H54 (cell line): ENCODE data around the gene NXPH4.
A peak's percentile ranks its signal among the peaks of the same experiment; 100 is the strongest.

Experiments
- DNase-seq: peaks from one replicate; pipeline ENCODE4 v3.0.0; 2011; ENCODE audit warnings: low spot score, mixed read lengths; ENCODE audit not compliant: insufficient read length
- FAIRE-seq: peaks from 3 replicates; lab custom pipeline; 2011; peaks lifted over from hg19 to GRCh38; lab: Jason Lieb, UNC
- POLR2A ChIP-seq: IDR thresholded peaks from 2 replicates; pipeline ENCODE4 v1.6.1; 2011; ENCODE audit warnings: low read depth, mild to moderate bottlenecking, low read length

NXPH4 gene

DNA sequence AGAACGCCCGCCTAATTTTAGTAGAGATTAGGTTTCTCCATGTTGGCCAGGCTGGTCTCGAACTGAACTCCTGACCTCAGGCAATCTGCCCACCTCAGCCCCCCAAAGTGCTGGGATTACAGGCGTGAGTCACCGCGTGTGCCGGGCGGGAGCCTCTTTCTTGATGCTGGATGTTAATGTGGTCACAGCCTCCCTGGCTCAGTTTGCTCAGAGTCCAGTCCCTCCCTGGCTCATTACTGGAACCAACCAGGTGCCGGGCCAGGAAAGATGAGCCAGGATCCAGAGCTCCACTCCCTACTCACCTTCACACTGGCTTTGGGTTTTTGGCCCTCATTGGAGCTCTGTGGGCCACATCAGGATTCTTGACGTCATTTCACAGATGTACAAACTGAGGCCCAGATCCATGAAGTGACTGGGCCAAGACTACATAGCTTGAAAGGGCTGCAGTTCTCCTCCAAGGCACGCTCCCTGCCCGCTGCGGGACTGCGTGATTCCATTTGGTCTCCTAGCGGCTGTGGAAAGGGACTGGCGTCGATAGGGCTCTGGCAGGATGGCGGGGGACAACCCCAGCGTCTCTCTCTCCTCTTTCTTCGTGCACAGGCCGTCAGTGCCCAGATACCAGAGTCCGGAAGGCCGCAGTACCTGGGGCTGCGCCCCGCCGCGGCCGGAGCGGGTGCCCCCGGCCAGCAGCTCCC is 7.8 kb downstream of the NXPH4 start:
- no peak for TF ChIP-seq POLR2A
- DNase-seq (no peak), FAIRE-seq (no peak)

DNA sequence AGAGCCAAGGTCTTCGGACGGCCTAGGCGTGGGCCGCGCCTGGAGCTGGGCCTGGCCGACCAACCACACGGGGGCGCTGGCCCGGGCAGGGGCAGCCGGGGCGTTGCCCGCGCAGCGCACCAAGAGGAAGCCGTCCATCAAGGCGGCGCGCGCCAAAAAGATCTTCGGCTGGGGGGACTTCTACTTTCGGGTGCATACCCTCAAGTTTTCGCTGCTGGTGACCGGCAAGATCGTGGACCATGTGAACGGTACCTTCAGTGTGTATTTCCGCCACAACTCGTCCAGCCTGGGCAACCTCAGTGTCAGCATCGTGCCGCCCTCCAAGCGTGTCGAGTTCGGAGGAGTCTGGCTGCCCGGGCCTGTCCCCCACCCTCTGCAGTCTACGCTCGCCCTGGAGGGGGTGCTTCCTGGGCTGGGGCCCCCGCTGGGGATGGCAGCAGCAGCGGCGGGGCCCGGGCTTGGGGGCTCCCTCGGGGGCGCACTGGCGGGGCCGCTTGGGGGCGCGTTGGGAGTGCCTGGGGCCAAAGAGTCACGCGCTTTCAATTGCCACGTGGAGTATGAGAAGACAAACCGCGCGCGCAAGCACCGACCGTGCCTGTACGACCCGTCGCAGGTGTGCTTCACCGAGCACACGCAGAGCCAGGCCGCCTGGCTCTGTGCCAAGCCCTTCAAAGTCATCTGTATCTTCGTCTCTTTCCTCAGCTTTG is 8.5 kb downstream of the NXPH4 start:
- no peak for TF ChIP-seq POLR2A
- DNase-seq, result no peak
- no peak for FAIRE-seq

DNA sequence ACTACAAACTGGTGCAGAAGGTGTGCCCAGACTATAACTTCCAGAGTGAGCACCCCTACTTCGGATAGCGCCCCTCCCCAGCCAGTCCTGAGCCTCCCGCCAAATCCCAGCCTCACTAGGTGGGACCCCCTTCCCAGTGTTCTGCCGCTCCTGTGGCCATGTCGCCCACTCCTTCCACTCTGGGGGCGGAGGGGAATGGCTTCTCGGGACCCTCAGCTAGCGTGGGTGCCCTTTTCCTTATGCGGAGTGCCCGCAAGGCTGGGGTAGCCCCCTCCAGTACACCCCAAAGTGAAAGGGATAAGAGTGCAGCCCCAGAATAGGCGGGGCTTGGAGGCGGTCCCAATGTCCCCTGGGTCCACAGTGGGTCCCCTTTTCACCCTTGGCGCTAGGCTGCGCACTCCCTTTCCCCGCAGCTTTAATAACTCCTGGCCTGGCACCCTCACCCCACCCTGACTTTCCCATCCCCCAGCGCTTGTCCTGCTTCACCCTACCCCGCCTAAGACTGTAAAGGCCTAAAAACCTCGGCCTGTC is 9.2 kb downstream of the NXPH4 start:
- DNase-seq (no peak), FAIRE-seq (no peak)
- TF ChIP-seq POLR2A, result no peak

DNA sequence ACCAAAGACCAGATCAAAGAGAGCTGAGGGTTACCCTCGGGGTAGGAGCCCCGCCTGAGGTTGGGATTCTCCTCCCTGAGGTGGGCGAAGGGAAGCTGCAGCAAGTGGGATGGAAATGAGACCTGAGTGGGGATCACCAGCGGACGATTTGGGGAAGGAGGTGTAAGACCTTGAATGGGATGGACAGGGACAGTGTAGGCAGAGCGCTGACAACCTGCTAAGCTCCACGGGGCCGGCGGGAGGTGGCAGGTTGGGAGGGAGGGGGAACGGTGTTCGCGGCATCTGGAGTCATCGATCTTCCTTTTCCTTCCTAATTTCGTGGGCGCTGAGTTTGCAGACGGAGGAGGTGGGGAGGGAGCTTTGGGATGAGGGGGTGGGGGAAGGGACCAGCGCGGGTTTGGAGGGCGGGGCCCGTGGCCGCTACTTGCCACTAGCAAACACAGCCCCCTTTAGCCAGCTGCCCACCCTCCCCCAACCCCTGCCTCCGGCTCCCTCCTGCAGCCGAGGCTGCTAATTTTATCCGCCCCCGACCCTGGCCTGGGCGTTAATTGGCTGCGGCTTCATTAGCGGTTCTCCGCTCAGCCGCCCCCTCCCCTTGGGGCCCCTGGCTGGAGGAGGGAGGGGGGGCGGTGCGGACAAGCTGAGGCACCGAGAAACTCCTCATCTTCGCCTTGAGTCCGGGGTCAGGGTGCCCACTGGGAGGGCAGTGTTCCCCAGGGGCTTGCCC is 10.2 kb downstream of the NXPH4 start:
- no peak for TF ChIP-seq POLR2A
- FAIRE-seq (no peak), DNase-seq (no peak)

DNA sequence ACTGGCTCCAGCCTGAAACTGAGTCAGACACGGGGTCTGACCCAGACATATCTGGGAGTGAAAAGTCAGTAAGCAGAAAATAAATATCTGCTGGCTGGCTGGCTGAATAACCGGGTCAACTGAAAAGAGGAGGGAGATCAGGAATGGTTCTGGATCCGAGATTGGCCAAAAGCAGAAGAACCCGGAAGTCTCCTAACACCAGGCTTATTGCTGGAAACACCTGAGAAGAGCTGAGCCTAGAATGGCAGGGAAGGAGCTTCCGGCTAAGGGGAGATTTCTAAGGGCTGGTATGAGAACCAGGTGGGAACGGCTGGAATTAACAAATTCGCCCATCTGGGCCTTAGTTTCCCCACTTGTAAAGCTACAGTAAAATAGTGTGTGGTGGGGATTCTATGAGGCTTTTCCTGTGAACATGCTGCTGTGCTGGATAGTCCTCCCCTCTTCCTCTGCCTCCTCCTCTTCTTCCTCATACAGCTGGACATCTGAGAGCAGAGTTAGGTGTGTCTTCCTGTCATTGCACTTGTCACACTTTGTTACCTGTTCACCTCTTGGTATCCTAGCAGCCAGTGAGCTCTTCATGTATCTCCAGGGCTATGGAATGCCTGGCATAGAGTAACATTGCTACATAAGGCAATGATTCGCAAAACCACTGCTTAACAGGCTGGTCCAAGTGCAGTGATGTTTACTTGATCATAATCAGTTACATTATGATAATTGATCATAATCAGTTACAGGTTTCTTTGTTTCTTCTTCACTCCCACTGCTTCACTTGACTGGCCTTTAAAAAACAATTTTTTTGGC is 10.9 kb downstream of the NXPH4 start:
- FAIRE-seq (no peak), DNase-seq (no peak)
- TF ChIP-seq POLR2A, result no peak

DNA sequence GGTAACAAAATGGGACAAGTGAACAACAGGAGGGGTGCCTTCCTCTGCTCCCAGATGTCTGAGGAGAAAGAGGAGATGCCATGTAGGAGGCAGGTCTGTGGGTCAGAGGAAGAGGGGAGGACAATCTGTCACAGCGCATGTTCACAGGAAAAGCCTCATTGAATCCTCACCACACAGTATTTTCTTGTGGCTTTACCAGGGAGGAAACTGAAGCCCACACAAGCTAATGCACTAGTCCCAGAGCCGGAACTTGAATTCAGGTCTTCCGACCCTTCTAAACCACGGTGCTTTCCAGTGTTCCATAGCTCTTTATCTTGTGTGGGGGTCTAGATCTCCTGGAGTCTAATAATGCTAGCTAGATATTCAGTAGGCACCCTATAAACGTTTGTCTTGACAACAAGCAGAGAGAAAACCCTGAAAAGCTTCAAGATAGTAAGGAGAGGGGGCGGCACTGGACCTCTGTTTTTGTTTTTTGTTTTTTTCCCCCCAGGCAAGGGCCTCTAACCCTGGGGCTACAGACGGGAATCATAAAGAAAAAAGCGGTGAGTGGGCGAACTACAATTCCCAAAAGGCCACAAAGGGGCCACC is 12.5 kb downstream of the NXPH4 start:
- no peak for FAIRE-seq
- DNase-seq, result no peak
- TF ChIP-seq POLR2A, result no peak

DNA sequence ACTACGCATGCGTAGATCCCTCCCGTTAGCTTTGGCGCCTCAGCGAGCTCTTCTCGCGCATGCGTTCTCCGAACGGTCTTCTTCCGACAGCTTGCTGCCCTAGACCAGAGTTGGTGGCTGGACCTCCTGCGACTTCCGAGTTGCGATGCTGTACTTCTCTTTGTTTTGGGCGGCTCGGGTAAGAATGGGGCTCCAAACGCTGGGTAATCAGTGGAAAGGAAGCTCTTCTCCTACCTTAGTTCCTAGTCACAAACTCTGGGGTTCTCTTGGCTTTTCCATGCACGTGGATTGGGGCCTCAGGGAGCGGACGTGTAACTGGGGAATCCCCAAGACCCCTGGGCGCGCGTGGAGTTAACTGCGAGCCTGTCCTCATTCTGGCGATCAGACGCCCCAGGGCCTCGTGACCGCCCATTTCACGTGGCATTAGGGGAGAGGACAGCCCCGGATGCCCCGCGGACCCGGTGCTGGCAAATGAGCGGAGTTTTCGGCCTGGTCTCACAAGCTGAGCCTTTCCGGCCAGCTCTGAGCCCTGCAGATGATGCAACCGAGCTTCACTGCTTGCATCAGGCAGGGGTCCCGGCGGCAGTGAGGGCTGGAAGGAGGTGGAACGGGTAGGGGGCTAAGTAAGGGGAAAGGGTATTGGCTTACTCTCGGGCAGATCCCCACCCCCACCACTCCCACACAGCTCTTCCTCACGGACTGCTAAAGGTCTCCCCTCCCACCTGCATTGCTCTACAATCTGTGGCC is 13.2 kb downstream of the NXPH4 start, which contains the start of gene SHMT2:
Gene SHMT2, plus strand, starts transcription at position 78 of the 747 bp plus-strand sequence. Its CDS starts 68 bp downstream, at position 146.
- peak; percentile 75 for FAIRE-seq
- peak; percentile 46 for TF ChIP-seq POLR2A
- DNase-seq, result peak; percentile 99

DNA sequence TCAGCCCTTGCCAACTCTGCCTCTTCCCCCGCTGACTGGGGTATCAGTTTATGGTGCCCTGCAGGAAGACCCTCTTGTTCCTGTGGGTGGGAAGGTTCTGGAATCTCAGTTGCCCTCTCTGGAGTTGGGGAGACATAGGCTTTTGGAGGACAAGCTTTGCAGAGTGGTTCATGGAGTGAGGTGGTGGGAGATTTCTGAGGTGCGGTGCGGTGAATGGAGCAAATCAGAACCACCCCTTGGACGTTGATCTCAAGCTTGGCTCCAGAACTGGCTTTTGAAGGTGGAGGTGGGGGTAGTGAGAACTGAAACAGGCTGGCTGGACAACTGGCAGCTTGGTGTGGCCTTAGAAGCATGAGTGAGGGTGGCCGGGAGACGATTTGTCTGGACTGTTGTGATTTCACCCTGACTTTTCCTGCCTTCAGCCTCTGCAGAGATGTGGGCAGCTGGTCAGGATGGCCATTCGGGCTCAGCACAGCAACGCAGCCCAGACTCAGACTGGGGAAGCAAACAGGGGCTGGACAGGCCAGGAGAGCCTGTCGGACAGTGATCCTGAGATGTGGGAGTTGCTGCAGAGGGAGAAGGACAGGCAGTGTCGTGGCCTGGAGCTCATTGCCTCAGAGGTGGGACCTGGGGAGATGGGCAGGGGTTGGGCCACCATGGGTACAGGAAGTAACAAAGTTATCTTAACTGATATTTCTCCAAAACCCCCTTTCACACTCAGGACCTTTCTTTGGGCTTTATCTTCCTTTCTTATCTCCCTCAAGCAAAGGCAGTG is 14.0 kb downstream of the NXPH4 start:
- DNase-seq, result no peak
- FAIRE-seq, result no peak
- no peak for TF ChIP-seq POLR2A

DNA sequence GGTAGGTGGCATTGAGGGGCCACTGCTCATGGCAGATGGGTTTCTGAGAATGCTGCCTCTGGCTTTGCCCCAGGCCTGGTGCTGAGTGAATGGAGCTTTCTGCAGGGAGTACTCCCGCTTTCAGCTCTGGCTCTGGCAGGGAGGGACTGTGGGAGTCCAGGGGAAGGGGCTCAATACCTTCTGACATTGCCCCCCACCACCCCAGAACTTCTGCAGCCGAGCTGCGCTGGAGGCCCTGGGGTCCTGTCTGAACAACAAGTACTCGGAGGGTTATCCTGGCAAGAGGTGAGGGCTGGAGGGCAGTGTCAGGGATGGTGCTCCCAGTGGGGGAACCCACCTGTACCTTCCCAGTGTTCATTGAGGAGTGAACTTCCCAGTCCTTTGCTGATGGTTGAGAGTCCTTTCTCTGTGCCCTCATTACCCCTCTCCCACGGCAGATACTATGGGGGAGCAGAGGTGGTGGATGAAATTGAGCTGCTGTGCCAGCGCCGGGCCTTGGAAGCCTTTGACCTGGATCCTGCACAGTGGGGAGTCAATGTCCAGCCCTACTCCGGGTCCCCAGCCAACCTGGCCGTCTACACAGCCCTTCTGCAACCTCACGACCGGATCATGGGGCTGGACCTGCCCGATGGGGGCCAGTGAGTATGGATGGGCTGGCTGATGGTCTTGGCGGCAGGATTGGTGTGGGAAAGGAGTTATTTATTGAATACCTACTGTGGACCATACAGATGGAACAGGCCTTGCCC is 14.9 kb downstream of the NXPH4 start:
- TF ChIP-seq POLR2A, result no peak
- DNase-seq, result no peak

DNA sequence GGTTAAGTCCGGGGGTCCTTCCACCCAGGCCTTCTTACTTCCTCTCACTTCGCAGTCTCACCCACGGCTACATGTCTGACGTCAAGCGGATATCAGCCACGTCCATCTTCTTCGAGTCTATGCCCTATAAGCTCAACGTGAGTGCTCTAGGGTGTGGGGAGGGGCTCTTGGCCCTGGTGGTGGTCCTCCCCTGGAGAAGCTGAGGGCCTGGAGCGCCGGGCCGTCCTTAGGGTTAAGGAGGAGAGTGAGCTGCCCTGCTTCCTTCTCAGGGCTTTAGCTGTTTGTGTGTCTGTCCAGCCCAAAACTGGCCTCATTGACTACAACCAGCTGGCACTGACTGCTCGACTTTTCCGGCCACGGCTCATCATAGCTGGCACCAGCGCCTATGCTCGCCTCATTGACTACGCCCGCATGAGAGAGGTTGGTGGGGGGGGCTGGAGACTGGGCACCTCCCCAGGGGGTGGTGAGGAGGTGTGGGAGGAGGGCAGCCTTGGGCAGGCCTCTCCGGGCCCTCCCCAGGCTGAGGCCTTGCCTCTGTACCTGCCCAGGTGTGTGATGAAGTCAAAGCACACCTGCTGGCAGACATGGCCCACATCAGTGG is 15.7 kb downstream of the NXPH4 start:
- no peak for FAIRE-seq
- no peak for TF ChIP-seq POLR2A

More for the DNA sequence above, 14.9 kb downstream of the NXPH4 start:
- no peak for FAIRE-seq

More for the DNA sequence above, 15.7 kb downstream of the NXPH4 start:
- DNase-seq, result no peak
